ENCODE measurements around the gene STXBP5L. TPM values are rescaled to one million over a fixed set of nuclear protein-coding genes. Genes with fewer than 3 reads are reported as not detected.
"Not testable (repeated sequence)": the region's sequence is repeated elsewhere in the genome, so short reads cannot be mapped to it uniquely, and the experiment has no call there.

The STXBP5L gene
- total RNA-seq, 2 experiments from 2014 or later: 2.7 to 10.5 TPM

DNA sequence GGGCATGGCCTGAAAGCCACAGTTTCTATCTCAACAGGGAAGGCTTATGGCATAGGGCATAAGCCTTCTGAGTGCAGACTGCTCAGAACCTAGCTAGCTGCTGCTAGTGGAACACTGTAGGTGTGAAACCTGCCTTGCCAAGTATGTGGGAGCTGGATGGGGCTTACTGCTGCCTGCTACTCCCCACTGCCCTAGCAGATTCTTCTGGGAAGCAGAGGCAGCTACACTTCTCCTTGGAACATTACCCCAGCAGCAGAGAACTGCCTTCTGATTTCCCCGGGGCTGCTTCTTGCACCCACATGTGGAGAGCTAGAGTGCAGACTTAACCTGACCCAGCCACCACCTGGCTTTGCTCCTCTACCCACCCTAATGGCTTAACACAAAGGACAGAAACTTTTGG is 422.1 kb downstream of the STXBP5L start:
- no peak overlapping the region for H3K27ac ChIP-seq (ENCODE audit: low read depth, low read length, poor library complexity, severe bottlenecking)
- H4K20me1 ChIP-seq (ENCODE audit: insufficient read depth, low read length): no peaks in the 10 kb centered on the region
- CTCF ChIA-PET (ENCODE audit: unreplicated experiment): no interaction called here
- H3K9me2 ChIP-seq (ENCODE audit: insufficient read depth, low read length): no peaks in the 10 kb centered on the region
- intact Hi-C loops (cut with micrococcal nuclease; ENCODE audit: unreplicated experiment): no loop called here
- POLR2A ChIA-PET: no interaction called here
- H2AFZ ChIP-seq (ENCODE audit: low read length): no peak overlapping the region
- no peak overlapping the region for H3K4me2 ChIP-seq (ENCODE audit: low read length)
- no peak for DNase-seq (ENCODE audit: low spot score)
- TF ChIP-seq, protein P1, sequence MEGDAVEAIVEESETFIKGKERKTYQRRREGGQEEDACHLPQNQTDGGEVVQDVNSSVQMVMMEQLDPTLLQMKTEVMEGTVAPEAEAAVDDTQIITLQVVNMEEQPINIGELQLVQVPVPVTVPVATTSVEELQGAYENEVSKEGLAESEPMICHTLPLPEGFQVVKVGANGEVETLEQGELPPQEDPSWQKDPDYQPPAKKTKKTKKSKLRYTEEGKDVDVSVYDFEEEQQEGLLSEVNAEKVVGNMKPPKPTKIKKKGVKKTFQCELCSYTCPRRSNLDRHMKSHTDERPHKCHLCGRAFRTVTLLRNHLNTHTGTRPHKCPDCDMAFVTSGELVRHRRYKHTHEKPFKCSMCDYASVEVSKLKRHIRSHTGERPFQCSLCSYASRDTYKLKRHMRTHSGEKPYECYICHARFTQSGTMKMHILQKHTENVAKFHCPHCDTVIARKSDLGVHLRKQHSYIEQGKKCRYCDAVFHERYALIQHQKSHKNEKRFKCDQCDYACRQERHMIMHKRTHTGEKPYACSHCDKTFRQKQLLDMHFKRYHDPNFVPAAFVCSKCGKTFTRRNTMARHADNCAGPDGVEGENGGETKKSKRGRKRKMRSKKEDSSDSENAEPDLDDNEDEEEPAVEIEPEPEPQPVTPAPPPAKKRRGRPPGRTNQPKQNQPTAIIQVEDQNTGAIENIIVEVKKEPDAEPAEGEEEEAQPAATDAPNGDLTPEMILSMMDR (conservative IDR thresholded peaks at IDR 0.05; ENCODE audit: low read length): no peak
- TF ChIP-seq EZH2phosphoT487 (IDR thresholded peaks at IDR 0.05; ENCODE audit: borderline replicate concordance, low read depth, low read length): no peak
- BruUV-seq (replicated peaks): no TSS peak
- no peaks in the 10 kb centered on the region for H3K36me3 ChIP-seq (ENCODE audit: insufficient read depth, low read length)
- H3K4me3 ChIP-seq (ENCODE audit: low read depth, low read length, poor library complexity, severe bottlenecking): no peak overlapping the region
- H3K79me2 ChIP-seq (ENCODE audit: insufficient read depth, low read depth, low read length): no peaks in the 10 kb centered on the region
- no peaks in the 10 kb centered on the region for H3K4me1 ChIP-seq (ENCODE audit: insufficient read depth, low read length, poor library complexity, severe bottlenecking)
- no peaks in the 10 kb centered on the region for H3K9me3 ChIP-seq (ENCODE audit: low read length)

DNA sequence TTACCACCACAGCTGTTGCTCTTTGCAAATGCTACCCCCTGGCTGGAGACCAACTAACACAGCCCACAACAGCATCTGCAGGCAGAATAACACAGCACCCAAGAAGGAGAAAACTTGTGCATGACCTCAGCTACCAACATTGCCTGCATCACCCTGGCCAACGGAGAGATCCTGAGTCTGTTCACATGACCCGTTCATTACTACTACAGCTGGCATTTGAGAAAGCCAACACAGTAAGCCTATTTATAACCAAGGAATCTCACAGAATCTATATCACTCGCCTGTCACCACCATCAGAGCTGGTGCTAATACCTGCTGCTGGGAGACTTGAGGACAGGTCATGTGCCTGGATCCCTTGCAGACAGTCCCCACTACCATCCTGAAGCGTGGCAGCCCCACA is 422.6 kb downstream of the STXBP5L start:
- DNase-seq (ENCODE audit: low spot score): no peak
- H3K9me3 ChIP-seq (ENCODE audit: low read length): no peaks in the 10 kb centered on the region
- no peaks in the 10 kb centered on the region for H3K36me3 ChIP-seq (ENCODE audit: insufficient read depth, low read length)
- H3K9me2 ChIP-seq (ENCODE audit: insufficient read depth, low read length): no peaks in the 10 kb centered on the region
- H2AFZ ChIP-seq (ENCODE audit: low read length): no peak overlapping the region
- ChIA-PET CTCF (ENCODE audit: unreplicated experiment) (no interaction called here), POLR2A (no interaction called here)
- no peaks in the 10 kb centered on the region for H4K20me1 ChIP-seq (ENCODE audit: insufficient read depth, low read length)
- H3K4me3 ChIP-seq (ENCODE audit: low read depth, low read length, poor library complexity, severe bottlenecking): no peak overlapping the region
- no peak overlapping the region for H3K27ac ChIP-seq (ENCODE audit: low read depth, low read length, poor library complexity, severe bottlenecking)
- no peaks in the 10 kb centered on the region for H3K4me1 ChIP-seq (ENCODE audit: insufficient read depth, low read length, poor library complexity, severe bottlenecking)
- no peak for TF ChIP-seq EZH2phosphoT487 (IDR thresholded peaks at IDR 0.05; ENCODE audit: borderline replicate concordance, low read depth, low read length)
- TF ChIP-seq, protein P1 (conservative IDR thresholded peaks at IDR 0.05; ENCODE audit: low read length): no peak
- H3K4me2 ChIP-seq (ENCODE audit: low read length): no peak overlapping the region
- H3K79me2 ChIP-seq (ENCODE audit: insufficient read depth, low read depth, low read length): no peaks in the 10 kb centered on the region
- BruUV-seq (replicated peaks): no TSS peak
- intact Hi-C loops (cut with micrococcal nuclease; ENCODE audit: unreplicated experiment): no loop called here

DNA sequence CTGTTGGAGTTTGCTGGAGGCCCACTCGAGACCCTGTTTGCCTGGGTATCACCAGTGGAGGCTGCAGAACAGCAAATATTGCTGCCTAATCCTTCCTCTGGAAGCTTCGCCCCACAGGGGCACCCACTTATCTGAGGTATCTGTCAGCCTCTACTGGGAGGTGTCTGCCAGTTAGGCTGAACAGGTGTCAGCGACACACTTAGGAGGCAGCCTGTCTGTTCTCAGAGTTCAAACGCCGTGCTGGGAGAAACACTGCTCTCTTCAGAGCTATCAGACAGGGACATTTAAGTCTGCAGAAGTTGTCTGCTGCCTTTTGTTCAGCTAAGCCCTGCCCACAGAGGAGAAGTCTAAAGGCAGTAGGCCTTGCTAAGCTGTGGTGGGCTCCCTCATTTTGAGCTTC is 448.0 kb downstream of the STXBP5L start:
- H3K27ac ChIP-seq (ENCODE audit: low read depth, low read length, poor library complexity, severe bottlenecking); DNase-seq (ENCODE audit: low spot score); BruUV-seq (replicated peaks); H3K36me3 ChIP-seq (ENCODE audit: insufficient read depth, low read length); H4K20me1 ChIP-seq (ENCODE audit: insufficient read depth, low read length); H3K4me1 ChIP-seq (ENCODE audit: insufficient read depth, low read length, poor library complexity, severe bottlenecking); H3K4me3 ChIP-seq (ENCODE audit: low read depth, low read length, poor library complexity, severe bottlenecking); H3K79me2 ChIP-seq (ENCODE audit: insufficient read depth, low read depth, low read length); H2AFZ ChIP-seq (ENCODE audit: low read length); POLR2A ChIA-PET; intact Hi-C loops (cut with micrococcal nuclease; ENCODE audit: unreplicated experiment); H3K9me2 ChIP-seq (ENCODE audit: insufficient read depth, low read length); H3K9me3 ChIP-seq (ENCODE audit: low read length); CTCF ChIA-PET (ENCODE audit: unreplicated experiment); H3K4me2 ChIP-seq (ENCODE audit: low read length): not testable (repeated sequence)

Data from OCI-LY7 (cell line).